Subcutaneous adipose tissue (tissue), 4 donors: ENCODE data around the gene POLE4. TPM values are rescaled to one million over a fixed set of nuclear protein-coding genes. Genes with fewer than 3 reads are reported as not detected.

Experiments used
- CTCF ChIP-seq: fragments of 450-650 bp; IDR thresholded peaks from one replicate; pipeline ENCODE4 v1.5.1; 2016; ENCODE audit warnings: low read depth, mild to moderate bottlenecking, control low read depth, antibody characterized with exemption, moderate library complexity
- total RNA-seq, 4 donors: library from RNA; depleted of rRNA; stranded (reverse); fragments of >200 nt; gene quantifications; one replicate each; pipeline ENCODE4 v1.1.0, GENCODE V29; 2016

The POLE4 gene
- total RNA-seq, 4 donors from 2014 or later: 22.4 to 45.5 (median 32.6) TPM

- TF ChIP-seq CTCF: no peak
Measured at GRCh38 chr2:74944987-74945787, 13.3 kb upstream of the POLE4 start.

- no peak for TF ChIP-seq CTCF
Measured at GRCh38 chr2:74945788-74946331, 12.6 kb upstream of the POLE4 start.

GRCh38 chr2:74947703-74948102 is 10.7 kb upstream of the POLE4 start:
- no peak for TF ChIP-seq CTCF

- TF ChIP-seq CTCF: no peak
Measured at GRCh38 chr2:74948779-74949178, 9.7 kb upstream of the POLE4 start.

GRCh38 chr2:74951211-74951754 is 7.2 kb upstream of the POLE4 start:
- TF ChIP-seq CTCF: no peak

- TF ChIP-seq CTCF: no peak
Measured at GRCh38 chr2:74952575-74952974, 5.9 kb upstream of the POLE4 start.

- TF ChIP-seq CTCF: no peak
Measured at GRCh38 chr2:74953796-74954499, 4.5 kb upstream of the POLE4 start.
